ENCODE results near the gene LIPM.

LIPM gene

GRCh38 chr10:88802523-88803285 is at the start of gene LIPM:
LIPM (plus strand) TSS chr10:88802730; CDS start chr10:88802897, 167 bp downstream.
- no peak for DNase-seq (ENCODE audit: low spot score)

- DNase-seq (ENCODE audit: low spot score) = no peak
Measured at GRCh38 chr10:88754287-88754686, 48.2 kb upstream of the LIPM start.

GRCh38 chr10:88755753-88756152 is 46.8 kb upstream of the LIPM start:
- DNase-seq (ENCODE audit: low spot score) = no peak

GRCh38 chr10:88756660-88757059 is 45.9 kb upstream of the LIPM start:
- no peak for DNase-seq (ENCODE audit: low spot score)

- DNase-seq (ENCODE audit: low spot score) = no peak
Measured at GRCh38 chr10:88759366-88760101, 43.0 kb upstream of the LIPM start, which contains the start of gene LIPN. LIPN (plus strand) TSS chr10:88760020; CDS start chr10:88761406, 1,386 bp downstream.

- DNase-seq (ENCODE audit: low spot score) = no peak
Measured at GRCh38 chr10:88762906-88763305, 39.6 kb upstream of the LIPM start.

GRCh38 chr10:88763441-88763840 is 39.1 kb upstream of the LIPM start:
- no peak for DNase-seq (ENCODE audit: low spot score)

- no peak for DNase-seq (ENCODE audit: low spot score)
Measured at GRCh38 chr10:88764110-88764509, 38.4 kb upstream of the LIPM start.

- DNase-seq (ENCODE audit: low spot score) = no peak
Measured at GRCh38 chr10:88765816-88766215, 36.7 kb upstream of the LIPM start.

- DNase-seq (ENCODE audit: low spot score) = no peak
Measured at GRCh38 chr10:88769384-88769783, 33.1 kb upstream of the LIPM start.

GRCh38 chr10:88781206-88781605 is 21.3 kb upstream of the LIPM start:
- no peak for DNase-seq (ENCODE audit: low spot score)

- DNase-seq (ENCODE audit: low spot score) = no peak
Measured at GRCh38 chr10:88782222-88782621, 20.3 kb upstream of the LIPM start.

- no peak for DNase-seq (ENCODE audit: low spot score)
Measured at GRCh38 chr10:88783724-88784123, 18.8 kb upstream of the LIPM start.

- no peak for DNase-seq (ENCODE audit: low spot score)
Measured at GRCh38 chr10:88786032-88786770, 16.3 kb upstream of the LIPM start.

- DNase-seq (ENCODE audit: low spot score) = no peak
Measured at GRCh38 chr10:88787463-88787862, 15.1 kb upstream of the LIPM start.

GRCh38 chr10:88788924-88789323 is 13.6 kb upstream of the LIPM start:
- DNase-seq (ENCODE audit: low spot score) = no peak

- peak; percentile 62 for DNase-seq (ENCODE audit: low spot score)
Measured at GRCh38 chr10:88791924-88792323, 10.6 kb upstream of the LIPM start.

GRCh38 chr10:88792661-88793060 is 9.9 kb upstream of the LIPM start:
- DNase-seq (ENCODE audit: low spot score) = no peak

GRCh38 chr10:88793712-88794299 is 8.7 kb upstream of the LIPM start:
- no peak for DNase-seq (ENCODE audit: low spot score)

GRCh38 chr10:88794731-88795130 is 7.8 kb upstream of the LIPM start:
- DNase-seq (ENCODE audit: low spot score) = no peak

GRCh38 chr10:88800152-88801125 is 2.1 kb upstream of the LIPM start:
- no peak for DNase-seq (ENCODE audit: low spot score)

All from iPS-NIHi11 (cell line).